Stimulated activated CD8-positive, alpha-beta memory T cell treated with anti-CD3 and anti-CD28 coated beads, Interleukin-12 subunit alpha, Interleukin-12 subunit beta, amount 100 ng/mL, for 1 hour (primary cell): ENCODE results near the gene SHE.
A peak's percentile ranks its signal among the peaks of the same experiment; 100 is the strongest.
"Not testable (repeated sequence)": the region's sequence is repeated elsewhere in the genome, so short reads cannot be mapped to it uniquely, and the experiment has no call there.

Experiments used
- DNase-seq: peaks from one replicate; pipeline ENCODE4 v3.0.0-alpha.2; 2020; ENCODE audit warnings: low read depth

Gene SHE

GRCh38 chr1:154502066-154502743 lies at the start of gene SHE, which contains the start of gene TDRD10:
TSS of gene SHE (minus strand) at chr1:154502412. CDS start at chr1:154502026, 386 bp downstream.
TSS of gene TDRD10 (plus strand) at chr1:154502219. CDS start at chr1:154506904, 4,685 bp downstream.
- no peak for DNase-seq

- no peak for DNase-seq
Measured at GRCh38 chr1:154551474-154551873, 49.3 kb upstream of the SHE start.

DNA sequence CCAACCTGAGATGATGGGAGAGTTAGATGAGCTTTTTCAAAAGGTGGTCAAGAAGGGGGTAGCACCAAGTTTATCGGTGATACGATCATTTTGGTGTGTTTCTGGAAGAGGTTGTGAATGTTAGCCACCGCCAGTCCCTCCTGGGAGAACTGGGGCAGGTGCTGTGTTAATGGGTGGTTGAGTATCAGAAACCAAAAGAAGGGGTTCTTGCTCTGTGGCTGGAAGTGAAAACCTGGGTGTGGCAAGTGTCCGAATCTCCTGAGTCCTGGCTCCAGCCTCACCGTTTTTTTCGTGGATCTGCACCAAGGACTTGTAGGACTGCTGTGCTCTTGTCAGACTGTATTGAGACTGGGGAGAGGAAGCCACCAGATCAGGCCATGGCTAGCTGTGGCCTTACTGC lies 48.4 kb upstream of the SHE start:
- DNase-seq = no peak

DNA sequence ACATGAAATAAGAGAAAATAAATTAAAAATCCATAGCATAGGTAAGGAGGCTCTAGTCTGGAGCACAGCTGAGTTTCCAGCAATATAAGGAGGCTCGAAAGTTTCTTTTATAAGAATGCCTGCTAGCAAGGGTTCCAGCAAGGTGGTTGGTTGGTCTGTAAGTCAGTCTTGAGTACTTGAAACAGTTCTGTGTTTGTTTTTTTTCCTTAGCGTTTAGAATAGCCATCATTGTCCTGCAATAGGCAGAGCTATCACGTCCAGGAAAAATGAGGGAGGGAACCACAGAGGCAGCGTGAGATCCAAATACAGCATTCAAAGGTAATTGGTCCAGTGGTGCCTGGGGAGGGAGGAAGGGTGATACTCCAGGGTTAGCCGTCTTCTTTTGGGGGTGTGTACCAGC lies 47.9 kb upstream of the SHE start:
- no peak for DNase-seq

DNA sequence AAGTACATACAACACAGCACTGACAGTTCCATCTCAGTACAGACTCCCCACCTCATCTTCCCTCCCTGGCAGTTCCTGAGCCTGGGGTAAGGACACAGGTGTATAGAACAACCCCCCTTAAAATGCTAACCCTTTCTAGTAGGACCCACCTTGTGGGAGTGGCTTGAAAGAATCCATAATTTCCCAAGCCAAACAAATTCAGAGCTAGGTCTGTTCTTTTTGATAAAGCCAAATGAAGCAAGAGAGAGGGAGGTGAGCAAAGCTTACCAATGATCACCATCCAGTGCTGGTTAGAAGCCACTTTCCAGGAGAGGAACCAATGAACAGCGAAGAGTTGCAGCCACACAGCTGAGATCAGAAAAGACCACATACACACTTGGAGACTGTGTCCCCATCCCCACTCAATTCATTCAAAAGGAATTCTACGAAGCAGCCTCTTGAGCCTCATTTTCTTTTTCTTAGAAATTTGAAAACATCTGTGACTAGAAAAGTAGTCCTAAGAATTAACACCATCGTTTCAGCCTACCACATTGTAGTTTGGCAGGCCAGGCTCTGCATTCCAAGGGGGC lies 47.1 kb upstream of the SHE start:
- no peak for DNase-seq

DNA sequence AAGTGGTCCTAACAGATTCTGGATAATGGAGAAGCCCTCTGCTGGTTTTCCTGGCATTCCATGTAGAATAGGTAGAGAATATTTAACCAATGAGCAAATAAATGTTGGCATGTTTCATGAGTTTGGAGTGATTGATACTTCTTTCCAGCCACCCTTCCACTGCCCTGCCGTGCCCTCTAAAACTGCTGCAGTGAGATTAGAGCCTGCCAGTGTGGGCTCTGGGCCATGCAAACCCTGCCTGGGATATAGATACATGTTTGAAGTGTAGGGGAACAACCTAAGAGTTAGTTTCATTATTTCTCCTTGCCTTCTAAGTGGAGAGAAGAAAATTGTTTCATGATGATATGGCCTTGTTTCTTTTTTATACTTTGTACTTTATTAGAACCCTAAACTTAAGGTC lies 45.8 kb upstream of the SHE start:
- no peak for DNase-seq

- no peak for DNase-seq
Measured at GRCh38 chr1:154547105-154547732, 45.0 kb upstream of the SHE start.

GRCh38 chr1:154546264-154547063 lies 44.3 kb upstream of the SHE start:
- peak; percentile 19 for DNase-seq

- no peak for DNase-seq
Measured at GRCh38 chr1:154541231-154541630, 39.0 kb upstream of the SHE start.

DNA sequence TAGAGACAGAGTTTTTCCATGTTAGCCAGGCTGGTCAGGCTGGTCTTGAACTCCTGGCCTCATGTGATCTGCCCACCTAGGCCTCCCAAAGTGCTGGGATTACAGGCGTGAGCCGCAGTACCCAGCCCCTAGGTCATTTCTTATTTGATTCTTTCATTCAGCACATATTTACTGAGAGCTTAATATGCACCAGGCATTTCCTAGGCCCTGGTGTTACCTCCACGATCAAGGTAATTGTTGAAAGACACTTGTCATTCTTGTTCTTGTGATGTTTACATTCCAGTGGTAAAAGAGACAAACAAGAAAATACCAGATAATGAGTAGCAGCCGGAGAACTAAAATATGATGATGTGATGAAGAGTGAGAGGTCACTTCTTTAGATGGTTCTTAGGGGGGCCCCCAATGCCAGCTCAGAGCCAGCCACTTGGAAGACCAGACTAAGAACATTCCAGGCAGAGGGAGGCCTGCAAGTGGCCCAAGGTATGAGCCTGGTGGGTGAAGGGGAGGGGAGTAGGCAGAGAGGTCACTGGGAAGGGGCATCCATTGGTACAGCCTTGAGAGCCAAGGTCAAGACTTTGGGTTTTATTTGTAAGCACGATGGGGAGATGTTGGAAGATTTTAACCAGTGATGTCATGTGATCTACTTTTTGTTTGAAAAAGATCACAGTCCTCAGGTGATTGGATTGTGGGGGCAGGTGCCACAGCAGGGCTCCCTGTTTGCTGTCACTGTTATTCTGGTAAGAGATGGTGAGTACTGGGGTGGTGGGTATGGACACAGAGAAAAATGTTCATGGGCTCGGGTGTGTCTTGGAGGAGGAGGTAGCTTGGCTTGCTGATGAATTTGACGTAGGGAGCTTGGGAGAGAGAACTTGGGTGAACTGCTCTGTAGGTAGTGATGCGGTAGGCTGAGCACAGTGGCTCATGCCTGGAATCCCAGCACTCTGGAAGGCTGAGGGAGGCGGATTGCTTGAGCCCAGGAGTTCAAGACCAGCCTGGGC lies 37.6 kb upstream of the SHE start:
- no peak for DNase-seq

DNA sequence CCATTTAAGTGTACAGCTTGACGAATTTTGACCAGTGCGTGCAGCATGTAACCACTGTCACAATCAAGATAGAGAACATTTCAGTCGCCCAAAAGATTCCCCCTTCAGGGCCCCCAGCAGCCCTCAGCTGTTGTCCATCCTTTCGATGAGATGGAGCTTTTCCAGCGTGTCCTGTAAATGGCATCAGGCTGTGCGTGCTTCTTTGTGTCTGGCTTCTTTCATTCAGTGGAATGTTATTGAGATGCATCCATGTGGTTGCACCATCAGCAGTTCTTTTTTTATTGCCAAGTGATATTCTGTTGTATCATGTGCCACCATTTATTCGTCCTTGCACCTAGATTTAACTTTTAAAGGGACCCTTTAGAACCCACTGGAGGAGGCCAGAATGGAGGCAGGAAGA lies 34.4 kb upstream of the SHE start:
- no peak for DNase-seq

DNA sequence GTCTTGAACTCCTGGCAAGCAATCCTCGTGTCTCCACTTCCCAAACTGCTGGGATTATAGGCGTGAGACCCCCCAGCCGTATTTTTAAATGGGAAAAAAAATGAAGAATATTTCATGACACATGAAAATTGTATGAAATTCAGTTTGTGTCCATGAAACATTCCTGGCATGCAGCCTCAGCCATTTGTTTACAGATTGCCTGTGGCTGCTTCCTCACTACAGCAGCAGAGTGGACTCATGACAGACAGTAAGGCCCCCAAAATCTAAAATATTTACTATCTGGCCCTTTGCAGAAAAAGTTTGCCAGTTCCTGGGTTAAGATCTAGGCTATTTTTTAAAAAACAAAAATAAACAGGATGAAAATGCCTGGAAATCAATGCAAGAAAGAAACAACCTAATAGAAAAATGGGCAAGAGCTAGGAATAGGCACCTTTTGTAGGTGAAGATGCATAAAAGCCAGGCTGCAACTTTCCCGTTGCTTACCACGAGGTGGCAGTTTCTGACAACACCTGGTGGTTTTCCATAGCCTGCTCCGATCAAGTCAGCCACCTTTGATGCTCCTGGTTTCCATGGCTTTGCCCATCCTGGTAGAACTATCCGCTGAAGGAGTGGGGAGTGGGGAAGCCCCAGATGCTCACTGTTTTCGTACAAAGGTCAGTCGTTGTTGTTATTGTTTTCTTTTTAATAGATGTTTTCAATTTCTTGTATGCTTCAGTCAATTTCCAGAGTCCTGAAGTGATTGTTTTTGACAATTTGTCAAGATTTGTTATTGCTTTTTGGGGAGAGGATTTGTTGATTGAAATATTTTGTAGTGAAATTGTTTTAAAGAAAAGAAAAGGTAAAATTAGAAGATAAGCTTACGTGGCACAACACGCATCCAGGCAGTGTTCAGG lies 32.0 kb upstream of the SHE start:
- no peak for DNase-seq

GRCh38 chr1:154531950-154532349 lies 29.7 kb upstream of the SHE start:
- DNase-seq = not testable (repeated sequence)

DNA sequence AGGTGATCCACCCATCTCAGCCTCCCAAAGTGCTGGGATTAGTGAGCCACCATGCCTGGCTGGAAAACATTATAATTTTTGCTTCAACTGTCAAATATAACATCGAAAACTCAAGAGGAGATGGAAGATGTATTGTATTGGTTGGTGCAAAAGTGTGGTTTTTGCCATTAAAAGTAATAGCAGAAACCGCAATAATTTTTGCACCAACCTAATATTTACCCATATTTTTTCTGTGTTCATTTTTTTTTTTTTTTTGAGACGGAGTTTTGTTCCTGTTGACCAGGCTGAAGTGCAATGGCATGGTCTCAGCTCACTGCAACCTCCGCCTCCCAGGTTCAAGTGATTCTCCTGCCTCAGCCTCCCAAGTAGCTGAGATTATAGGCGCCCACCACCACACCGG lies 27.1 kb upstream of the SHE start:
- DNase-seq = no peak

DNA sequence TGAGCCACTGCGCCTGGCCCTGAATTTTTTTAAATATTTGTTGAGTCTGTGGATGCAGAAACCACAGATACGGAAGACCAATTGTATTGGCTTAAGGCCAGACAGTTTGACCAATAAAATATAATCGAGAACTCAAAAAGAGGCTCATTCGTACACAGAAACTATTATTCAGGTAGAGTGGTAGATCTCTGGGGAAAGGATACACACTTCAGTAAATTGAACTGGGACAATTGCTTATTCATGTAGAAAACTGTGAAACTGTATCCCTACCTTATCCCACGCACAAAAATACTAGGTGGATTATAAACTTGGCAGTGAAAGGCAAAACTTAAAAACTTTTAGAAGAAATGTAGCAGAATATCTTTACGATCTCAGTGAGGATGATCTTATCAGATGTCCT lies 25.0 kb upstream of the SHE start:
- DNase-seq = no peak

GRCh38 chr1:154524881-154525280 lies 22.7 kb upstream of the SHE start:
- no peak for DNase-seq

GRCh38 chr1:154521695-154522094 lies 19.5 kb upstream of the SHE start:
- no peak for DNase-seq

GRCh38 chr1:154520333-154520732 lies 18.1 kb upstream of the SHE start:
- no peak for DNase-seq

GRCh38 chr1:154519591-154519991 lies 17.4 kb upstream of the SHE start:
- DNase-seq = no peak

GRCh38 chr1:154517661-154518060 lies 15.4 kb upstream of the SHE start:
- DNase-seq = no peak
